AG04450 (cell line): Measurements from ENCODE around the gene PIGU. TPM values are rescaled to one million over a fixed set of nuclear protein-coding genes. Genes with fewer than 3 reads are reported as not detected.
"Not testable (repeated sequence)": the region's sequence is repeated elsewhere in the genome, so short reads cannot be mapped to it uniquely, and the experiment has no call there.

ENCODE experiments used
- CTCF ChIA-PET: fragments of 300-600, 350-600 bp; formaldehyde crosslinking; extraction: SDS; loops from one replicate; lab custom pipeline; 2022; ENCODE audit warnings: antibody characterized with exemption, inconsistent platforms; lab: Charles Lee
- POLR2A ChIA-PET: fragments of 350-600 bp; formaldehyde crosslinking; extraction: SDS; loops from one replicate; lab custom pipeline; 2021; ENCODE audit warnings: antibody characterized with exemption, inconsistent platforms; lab: Yijun Ruan, JAX
- DNase-seq: peaks from one replicate; pipeline ENCODE4 v3.0.0-alpha.2; 2011; ENCODE audit warnings: low read depth, low spot score
- H3K27ac ChIP-seq: one replicate; pipeline ENCODE4 v1.5.1; 2012; ENCODE audit warnings: low read depth, low read length, control low read depth
- H3K27me3 ChIP-seq: one replicate; pipeline ENCODE4 v1.6.0; 2012; ENCODE audit warnings: low read length; ENCODE audit not compliant: control insufficient read depth, insufficient read depth
- H3K4me3 ChIP-seq: 2 replicates; pipeline ENCODE4 v1.5.1; 2011; ENCODE audit warnings: mild to moderate bottlenecking, low read depth, low read length, control low read depth
- H3K9me3 ChIP-seq: 2 replicates; pipeline ENCODE4 v1.5.1; 2012; ENCODE audit warnings: low read length; ENCODE audit not compliant: control insufficient read depth, insufficient read depth
- polyA plus RNA-seq: library from polyadenylated mRNA; depleted of rRNA; stranded (reverse); fragments of >200 nt; gene quantifications from 2 replicates; pipeline ENCODE4 v1.2.3, GENCODE V29; 2011
- TF ChIP-seq, protein P1 (sequence below): IDR thresholded peaks from 2 replicates; pipeline ENCODE4 v1.5.1; 2011; ENCODE audit warnings: low read depth, low read length, control low read depth, inconsistent platforms

Gene PIGU
- polyA plus RNA-seq, 1 experiment: 54.8 TPM

DNA sequence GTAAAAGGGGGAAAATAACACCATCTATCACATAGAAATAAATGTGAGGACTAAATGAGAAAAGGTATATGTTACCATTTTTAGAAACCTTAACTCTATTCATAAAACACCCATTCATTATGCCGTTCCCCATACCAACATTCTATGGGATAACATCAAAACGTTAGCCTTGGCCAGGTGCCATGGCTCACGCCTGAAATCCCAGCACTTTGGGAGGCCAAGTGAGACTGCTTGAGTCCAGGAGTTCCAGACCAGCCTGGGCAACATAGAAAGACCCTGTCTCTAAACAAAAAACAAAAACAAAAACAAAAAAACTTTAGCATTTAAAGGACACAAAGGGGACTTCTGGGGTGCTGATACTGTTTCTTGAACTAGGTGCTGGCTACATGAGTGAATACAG, 1.3 kb downstream of the PIGU start:
- Histone ChIP-seq H3K27ac (no peak overlapping the region), H3K4me3 (no peak overlapping the region), H3K27me3 (no peaks in the 10 kb centered on the region), H3K9me3 (no peaks in the 10 kb centered on the region)
- TF ChIP-seq, protein P1, sequence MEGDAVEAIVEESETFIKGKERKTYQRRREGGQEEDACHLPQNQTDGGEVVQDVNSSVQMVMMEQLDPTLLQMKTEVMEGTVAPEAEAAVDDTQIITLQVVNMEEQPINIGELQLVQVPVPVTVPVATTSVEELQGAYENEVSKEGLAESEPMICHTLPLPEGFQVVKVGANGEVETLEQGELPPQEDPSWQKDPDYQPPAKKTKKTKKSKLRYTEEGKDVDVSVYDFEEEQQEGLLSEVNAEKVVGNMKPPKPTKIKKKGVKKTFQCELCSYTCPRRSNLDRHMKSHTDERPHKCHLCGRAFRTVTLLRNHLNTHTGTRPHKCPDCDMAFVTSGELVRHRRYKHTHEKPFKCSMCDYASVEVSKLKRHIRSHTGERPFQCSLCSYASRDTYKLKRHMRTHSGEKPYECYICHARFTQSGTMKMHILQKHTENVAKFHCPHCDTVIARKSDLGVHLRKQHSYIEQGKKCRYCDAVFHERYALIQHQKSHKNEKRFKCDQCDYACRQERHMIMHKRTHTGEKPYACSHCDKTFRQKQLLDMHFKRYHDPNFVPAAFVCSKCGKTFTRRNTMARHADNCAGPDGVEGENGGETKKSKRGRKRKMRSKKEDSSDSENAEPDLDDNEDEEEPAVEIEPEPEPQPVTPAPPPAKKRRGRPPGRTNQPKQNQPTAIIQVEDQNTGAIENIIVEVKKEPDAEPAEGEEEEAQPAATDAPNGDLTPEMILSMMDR: no peak
- POLR2A ChIA-PET: interaction anchor here (0.7 to 1.2 kb wide), 2 partner anchors 15 to 29 kb away, joined by 4 to 5 read pairs; partner anchors contain the start of gene TP53INP2
- CTCF ChIA-PET: interaction anchor here (0.7 kb wide), 1 partner anchor 37 kb away, joined by 3 read pairs; no protein-coding TSS in a partner anchor
- DNase-seq: no peak

DNA sequence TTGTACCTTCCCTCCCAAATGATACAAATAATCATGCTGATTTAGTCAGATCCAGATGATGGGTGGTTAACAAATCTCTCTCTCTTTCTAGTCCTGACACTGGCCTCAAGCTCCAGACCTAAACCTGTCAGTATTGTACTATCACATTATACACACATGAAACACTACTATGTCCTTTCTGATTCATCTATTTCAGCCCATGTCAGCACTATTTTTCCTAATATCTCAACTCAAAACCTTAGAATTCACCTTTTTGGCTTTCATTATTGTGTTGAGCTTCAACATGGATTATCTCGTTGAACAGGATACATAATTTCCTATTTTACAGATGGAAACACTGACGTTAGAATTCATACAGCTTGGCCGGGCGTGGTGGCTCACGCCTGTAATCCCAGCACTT, 3.5 kb downstream of the PIGU start:
- no peak overlapping the region for H3K27ac ChIP-seq
- no peaks in the 10 kb centered on the region for H3K9me3 ChIP-seq
- TF ChIP-seq, protein P1: no peak
- ChIA-PET POLR2A (no interaction called here), CTCF (no interaction called here)
- no peak for DNase-seq
- H3K27me3 ChIP-seq: no peaks in the 10 kb centered on the region
- H3K4me3 ChIP-seq: no peak overlapping the region

DNA sequence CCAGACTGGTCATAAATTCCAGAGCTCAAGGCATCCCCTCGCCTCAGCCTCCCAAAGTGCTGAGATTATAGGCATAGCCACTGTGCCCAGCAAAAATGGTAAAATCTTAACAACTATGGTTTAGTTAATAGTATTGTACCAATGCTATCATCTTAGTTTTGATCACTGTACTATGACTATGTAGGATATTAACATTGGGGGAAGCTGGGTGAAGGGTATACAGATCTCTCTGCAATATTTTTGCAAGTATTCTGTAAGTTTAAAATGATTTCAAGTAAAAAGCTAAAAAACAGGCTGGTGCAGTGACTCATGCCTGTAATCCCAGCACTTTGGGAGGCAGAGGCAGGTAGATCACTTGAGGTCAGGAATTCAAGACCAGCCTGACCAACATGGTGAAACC, 7.8 kb downstream of the PIGU start:
- TF ChIP-seq, protein P1: no peak
- no peaks in the 10 kb centered on the region for H3K9me3 ChIP-seq
- H3K27ac ChIP-seq: no peak overlapping the region
- H3K4me3 ChIP-seq: no peak overlapping the region
- no peaks in the 10 kb centered on the region for H3K27me3 ChIP-seq
- ChIA-PET POLR2A (interaction anchor here (0.7 kb wide), 1 partner anchor 12 kb away, joined by 9 read pairs; no protein-coding TSS in a partner anchor), CTCF (no interaction called here)
- DNase-seq: no peak

DNA sequence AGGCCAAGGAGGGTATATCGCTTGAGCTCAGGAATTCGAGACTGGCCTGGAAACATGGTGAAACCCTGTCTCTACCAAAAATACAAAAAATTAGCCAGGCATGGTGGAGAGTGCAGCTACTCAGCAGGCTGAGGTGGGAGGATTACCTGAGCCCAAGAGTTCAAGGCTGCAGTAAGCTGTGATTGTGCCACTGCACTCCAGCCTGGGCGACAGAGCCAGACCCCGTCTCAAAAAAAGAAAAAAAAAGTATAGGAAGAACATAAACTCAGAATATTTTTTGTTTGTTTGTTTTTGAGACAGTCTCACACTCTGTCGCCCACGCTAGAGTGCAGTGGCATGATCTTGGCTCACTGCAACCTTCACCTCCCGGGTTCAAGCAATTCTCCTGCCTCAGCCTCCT, 12.1 kb downstream of the PIGU start:
- CTCF ChIA-PET: interaction anchor here (1.1 kb wide), 1 partner anchor 105 kb away, joined by 3 read pairs; no protein-coding TSS in a partner anchor
- H3K4me3 ChIP-seq, H3K9me3 ChIP-seq, H3K27ac ChIP-seq, DNase-seq, H3K27me3 ChIP-seq, POLR2A ChIA-PET: not testable (repeated sequence)

DNA sequence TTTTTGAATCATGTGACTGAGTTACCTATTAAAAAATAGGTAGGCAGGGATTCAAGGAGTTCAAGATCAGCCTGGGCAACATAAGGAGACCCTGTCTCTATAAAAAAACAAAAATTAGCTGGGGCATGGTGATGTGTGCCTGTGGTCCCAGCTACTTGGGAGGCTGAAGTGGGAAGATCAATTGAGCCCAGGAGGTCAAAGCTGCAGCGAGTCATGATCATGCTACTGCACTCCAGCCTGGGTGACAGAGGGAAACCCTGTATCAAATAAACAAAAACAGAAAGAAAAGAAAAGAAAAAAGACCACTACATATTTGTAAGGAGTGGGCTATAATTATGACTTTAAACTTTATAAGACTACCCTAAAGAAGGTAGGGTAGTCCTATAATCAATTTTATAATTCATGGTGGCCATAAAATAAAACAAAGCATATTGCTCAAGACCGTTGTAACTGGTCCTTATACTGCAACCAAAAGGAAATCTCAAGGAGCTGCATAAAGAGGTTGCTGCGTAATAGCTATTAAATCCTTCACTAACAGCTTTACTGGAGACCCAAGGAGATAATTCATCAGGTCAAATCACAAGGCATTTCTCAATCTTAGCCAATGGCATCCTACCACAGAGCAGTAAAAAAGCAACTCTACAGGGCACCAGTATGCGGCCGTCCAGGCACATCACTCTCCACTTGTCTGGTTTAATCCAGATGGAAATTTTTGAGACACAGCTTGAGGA, 13.5 kb downstream of the PIGU start:
- no peak for DNase-seq
- no peak overlapping the region for H3K27ac ChIP-seq
- no peak overlapping the region for H3K4me3 ChIP-seq
- ChIA-PET CTCF (no interaction called here), POLR2A (no interaction called here)
- TF ChIP-seq, protein P1: no peak
- no peaks in the 10 kb centered on the region for H3K27me3 ChIP-seq
- H3K9me3 ChIP-seq: no peaks in the 10 kb centered on the region

DNA sequence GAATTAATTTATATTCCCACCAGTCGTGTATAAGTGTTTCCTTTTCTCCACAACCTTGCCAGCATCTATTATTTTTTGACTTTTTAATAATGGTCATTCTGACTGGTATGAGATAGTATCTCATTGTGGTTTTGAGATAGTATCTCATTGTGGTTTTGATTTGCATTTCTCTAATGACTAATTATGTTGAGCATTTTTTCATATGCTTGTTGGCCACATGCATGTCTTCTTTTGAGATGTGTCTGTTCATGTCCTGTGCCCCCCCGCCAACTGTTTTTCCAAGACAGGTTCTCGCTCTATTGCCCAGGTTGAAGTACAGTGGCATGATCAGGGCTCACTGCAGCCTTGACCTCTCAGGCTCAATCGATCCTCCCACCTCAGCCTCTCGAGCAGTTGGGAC, 15.1 kb downstream of the PIGU start:
- H3K27me3 ChIP-seq, H3K9me3 ChIP-seq, CTCF ChIA-PET, DNase-seq, POLR2A ChIA-PET, H3K4me3 ChIP-seq, H3K27ac ChIP-seq: not testable (repeated sequence)

DNA sequence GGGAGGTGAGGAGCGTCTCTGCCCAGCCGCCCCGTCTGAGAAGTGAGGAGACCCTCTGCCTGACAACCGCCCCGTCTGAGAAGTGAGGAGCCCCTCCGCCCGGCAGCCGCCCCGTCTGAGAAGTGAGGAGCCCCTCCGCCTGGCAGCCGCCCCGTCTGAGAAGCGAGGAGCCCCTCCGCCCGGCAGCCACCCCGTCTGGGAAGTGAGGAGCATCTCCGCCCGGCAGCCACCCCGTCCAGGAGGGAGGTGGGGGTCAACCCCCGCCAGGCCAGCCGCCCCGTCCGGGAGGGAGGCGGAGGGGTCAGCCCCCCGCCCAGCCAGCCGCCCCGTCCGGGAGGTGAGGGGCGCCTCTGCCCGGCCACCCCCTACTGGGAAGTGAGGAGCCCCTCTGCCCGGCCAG, 18.2 kb downstream of the PIGU start:
- H3K9me3 ChIP-seq, H3K4me3 ChIP-seq, H3K27me3 ChIP-seq, POLR2A ChIA-PET, DNase-seq, H3K27ac ChIP-seq, CTCF ChIA-PET: not testable (repeated sequence)
